ENCODE results near the gene CLNK.

Gene CLNK

DNA sequence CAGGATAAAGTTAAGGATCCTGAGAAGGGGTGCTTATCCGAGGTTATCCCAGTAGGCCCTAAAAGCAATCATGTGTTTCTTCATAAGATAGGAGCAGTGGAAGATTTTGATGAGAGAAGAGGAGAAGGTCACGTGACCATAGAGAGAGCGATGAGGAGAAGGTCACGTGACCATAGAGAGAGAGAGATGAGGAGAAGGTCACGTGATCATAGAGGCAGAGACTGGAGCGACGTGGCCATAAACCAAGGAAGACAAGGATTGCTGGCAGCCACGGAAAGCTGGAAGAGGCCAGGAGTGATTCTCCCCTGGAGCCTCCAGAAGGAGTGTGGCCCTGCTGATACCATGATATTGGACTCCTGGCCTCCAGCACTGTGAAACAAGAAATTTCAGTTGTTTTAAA, 188.9 kb downstream of the CLNK start:
- FAIRE-seq: no peak

DNA sequence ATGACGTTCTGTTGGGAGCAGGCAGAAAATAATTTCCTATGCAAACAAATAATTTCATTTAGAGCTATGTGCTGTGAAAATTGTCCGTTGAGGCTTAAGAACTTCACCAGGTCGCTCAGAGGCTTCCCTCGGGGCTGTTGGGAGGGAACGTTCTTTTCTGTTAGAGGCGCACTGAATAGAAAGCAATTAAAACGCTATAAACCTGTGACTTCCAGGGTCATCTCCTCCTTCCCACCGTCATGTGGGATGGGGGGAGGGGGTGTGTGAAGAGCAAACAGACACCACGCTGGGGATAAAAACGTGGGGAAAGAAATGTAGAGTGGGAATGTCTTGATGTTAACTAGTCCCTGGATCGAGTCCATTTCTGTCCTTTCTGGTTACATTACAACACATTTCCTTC, 192.1 kb downstream of the CLNK start:
- no peak for FAIRE-seq

DNA sequence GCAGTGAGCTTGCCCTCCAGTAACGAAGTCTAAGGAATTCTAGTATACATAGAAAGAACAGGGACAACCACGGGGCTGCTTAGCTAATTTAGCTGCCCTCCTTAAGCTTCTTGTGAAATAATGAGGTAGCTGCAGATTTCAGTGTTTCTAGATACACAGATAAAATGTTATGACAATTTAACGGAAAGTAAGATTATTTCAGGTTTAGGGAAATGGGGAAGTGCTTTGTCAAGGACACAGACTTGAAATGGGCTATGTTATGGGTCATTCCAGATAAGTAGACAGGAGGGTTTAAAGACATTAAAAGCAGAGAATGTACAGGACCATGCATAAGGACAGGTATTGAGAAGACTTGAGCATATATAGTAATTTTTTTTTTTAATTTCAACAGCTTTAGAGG, 193.2 kb downstream of the CLNK start:
- no peak for FAIRE-seq

DNA sequence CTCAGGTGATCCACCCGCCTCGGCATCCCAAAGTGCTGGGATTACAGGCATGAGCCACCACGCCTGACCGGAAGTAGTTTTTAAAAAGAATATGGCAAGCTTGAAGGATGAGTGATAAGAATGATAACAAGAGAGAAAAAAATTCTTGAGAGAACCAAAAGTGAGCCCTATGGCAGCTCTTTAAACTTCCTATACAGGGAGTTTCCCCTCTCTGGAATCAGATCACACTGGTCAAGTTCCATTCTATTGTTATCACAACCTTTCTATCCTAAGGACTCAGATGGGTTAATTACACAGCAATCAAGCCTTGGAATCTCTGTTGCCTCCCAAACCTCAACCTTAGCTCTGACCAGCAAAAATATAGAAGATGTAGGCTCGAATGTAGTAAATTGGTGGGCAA, 193.6 kb downstream of the CLNK start:
- no peak for FAIRE-seq

DNA sequence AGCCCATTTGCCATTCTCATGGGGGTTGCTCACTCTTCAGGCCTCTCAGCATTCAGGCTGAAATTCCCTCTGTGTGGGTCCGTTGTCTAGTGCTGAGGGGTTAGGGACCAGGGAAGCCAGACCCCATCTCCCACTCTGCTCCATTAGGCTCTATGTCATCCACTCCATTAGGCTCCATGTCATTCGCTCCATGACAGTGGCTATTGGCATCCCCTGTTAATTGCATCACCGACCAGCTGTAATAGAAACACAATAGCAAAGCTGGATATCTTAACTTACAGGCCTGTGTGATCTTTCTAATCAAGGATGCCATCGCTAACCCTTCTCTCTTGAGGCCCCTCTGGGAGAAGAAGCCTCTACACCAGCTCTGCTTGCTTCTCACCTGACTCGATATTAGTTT, 201.7 kb downstream of the CLNK start:
- no peak for FAIRE-seq

DNA sequence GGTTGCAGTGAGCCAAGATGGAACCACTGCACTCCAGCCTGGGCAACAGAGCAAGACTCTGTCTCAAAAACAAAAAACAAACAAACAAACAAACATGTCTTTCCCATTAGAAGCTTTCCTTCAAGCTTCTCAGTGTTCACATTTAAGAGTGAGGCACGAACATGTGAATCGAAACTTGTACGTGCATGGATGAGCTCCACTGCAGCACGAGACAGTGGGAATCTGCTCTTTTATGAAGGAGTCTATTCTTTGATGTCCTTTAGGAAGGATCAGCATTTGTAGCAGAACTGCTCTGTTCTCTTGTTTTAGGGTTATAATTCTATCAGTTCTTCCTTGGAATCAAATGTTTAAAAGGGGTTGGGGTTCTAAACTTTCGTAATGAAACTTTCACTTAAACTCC, 204.0 kb downstream of the CLNK start:
- FAIRE-seq: no peak

DNA sequence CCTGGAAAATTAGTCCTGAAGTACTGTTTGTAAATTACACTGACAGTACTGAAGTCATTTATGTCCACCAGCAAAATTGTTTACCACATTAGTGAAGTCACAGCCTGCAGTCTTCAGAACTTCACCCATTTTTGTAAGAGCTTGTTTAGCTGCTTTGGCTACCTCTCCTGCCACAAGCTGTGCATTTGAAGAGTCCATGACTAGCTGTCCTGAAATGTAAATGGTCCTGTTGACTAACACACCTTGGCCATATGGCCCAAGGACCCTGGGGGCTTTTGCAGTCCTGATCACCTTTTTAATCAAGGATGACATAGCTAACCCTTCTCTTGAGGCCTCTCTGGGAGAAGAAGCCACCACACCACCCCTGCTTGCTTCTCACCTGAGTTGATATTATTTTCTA, 205.9 kb downstream of the CLNK start:
- FAIRE-seq: no peak

DNA sequence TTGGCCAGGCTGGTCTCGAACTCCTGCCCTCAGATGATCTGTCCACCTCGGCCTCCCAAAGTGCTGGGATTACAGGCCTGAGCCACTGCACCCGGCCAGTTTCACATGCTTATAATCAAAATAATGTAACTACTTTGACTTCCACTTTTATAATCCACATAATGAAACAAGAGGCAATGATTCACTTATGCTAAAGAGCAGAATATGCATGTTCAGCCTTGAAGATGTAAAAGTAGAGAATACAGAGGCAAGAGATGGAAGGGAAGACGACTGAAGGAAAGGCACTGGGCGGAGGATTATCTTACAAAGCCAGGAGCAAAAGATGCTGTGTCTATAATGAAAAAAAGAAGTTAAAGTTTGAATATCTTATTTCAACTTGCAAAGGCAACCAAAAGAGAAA, 214.1 kb downstream of the CLNK start:
- FAIRE-seq: no peak

DNA sequence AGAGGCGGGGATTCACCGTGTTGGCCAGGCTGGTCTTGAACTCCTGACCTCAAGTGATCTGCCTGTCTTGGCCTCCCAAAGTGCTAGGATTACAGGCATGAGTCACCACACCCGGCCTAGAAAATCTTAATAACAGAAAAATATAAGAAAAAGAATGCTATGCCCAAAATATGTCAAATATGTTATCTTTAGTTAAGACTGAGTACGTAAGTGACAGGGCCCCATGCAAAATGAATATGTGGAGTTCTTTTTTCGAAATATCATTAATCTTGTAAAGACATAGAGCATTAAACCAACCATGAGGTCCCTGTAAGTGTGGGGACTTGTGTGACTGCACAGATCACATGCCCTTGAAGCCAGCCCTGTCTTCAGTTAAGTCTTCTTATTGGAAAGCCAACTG, 218.4 kb downstream of the CLNK start:
- no peak for FAIRE-seq

DNA sequence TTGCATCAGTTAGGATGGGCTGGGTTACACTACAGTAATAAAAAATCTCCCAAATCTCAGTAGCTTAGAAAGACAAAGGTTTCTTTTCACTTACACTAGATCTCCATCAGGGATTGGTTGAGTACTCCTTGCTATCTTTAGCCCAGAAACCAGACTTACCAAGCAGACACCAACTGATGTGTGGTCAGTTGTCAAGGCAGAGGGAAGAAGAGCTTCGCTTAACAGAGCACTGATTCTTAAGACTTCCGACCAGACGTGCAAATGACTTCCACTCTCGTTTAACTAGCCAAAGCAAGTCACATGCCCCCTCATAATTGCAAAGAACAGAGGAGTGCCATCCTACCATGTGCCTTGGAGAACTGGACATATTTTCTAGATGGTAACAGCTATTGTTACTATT, 221.7 kb downstream of the CLNK start:
- no peak for FAIRE-seq

DNA sequence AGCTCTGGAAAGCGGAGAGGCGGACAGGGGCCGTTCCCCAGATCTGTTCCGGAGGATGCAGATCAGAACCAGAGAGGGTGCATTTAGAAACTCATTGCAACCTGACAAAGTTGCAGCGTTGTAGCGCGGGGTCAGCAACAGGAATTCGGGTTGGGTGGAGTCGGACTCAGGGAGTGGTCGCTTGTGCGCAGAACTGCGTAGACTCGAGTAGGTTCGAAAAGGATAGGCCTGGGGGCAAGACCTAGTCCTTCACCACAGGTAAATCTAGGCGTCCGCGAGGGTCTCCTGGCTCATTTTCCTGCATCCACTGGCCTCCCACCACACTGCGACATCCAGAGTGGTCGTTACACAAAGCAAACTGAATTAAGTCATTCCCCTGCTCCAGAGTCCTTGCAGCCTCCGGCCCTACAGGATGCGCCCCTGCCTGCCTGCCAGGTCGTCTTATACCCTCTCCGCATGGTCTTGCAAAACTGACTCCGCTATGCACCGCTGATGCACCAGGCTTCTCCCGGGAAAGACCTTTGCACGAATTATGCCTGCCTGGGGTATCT, 222.6 kb downstream of the CLNK start:
- FAIRE-seq: no peak

DNA sequence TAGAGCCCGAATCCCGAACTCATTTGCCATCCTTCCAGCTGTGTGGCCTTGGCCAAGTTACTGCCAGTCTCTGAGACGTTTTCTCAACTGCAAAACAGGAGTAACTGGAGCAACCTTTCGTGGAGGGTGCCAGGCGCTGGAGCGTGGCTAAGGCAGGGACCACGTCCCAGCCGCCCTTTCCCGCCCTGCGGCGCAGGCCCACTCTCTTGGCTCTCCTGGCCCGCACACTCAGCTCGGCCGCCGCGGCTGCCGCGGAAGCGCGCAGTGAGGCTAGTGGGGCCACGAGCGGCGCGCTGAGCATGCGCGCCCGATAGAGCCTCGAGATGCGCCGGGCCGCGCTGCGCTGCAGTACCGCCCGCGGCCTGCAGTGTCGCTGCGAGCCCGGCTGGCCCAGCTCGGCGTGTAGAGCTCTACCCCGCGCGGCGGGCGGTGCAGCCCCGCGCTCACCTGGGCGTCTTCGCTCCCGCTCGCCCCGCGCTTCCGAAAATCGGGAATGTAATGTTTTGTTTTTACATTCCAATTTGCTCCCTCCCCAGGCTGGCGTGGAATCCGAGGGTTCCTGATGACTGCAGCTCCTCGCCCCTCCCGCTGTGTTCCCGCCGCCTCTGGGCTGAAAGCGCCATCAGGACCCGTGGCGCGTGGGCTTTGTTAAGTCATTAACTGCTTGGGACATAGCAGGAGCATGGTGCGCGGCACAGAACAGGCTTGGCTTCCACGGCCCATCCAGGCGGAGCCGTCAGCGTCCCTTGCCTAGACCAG, 223.3 kb downstream of the CLNK start:
- no peak for FAIRE-seq

DNA sequence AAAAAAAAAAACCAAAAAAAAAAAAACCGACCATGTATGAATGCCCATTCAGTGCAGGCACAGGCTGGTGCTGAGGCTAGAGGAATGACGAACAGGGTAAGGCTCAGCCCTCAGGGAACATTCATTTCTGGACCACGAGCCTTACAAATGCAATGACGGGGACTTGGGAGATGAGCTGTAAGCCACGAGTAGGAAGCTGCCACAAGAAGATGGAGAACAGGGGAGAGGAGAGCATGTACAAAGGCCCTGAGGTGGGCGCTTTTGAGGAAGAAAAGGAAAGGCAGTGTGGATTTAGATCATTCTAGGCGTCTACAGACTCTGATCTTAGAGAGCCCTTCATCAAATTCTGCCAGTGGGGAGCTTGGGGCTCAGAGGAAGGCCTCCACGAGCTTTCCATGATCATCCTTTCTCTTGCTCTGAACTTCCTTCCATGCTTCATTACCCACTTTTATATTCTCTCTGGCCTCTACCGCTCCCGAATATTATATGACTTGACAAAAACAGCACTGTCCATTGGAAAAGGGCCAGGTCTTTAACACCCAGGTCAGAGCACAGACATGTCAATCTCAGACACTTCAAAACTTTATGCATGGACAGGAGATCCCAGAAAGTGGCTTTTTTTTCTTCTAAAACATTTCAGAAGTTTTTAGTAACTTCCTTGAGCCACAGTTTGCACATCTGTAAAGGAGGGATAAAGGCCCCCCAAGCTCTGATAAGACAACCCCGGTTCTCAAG, 224.1 kb downstream of the CLNK start:
- no peak for FAIRE-seq

DNA sequence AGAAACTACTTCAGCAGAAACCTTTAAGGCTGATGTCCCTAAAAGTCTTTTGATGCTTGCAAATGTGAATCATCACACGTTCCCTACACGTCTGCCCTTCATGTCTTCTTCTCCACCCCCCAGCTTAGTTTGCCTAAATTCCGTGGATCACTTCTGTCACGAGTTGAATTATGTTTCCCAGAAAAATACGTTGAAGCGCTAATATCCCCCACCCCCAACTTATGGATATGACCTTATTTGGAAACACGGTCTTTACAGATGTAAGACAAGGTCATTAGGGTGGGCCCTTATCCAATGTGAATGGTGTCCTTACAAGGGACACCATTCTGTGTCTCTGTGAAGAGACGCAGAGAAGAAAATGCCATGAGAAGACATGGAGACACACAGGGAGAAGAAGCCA, 225.3 kb downstream of the CLNK start:
- FAIRE-seq: no peak

DNA sequence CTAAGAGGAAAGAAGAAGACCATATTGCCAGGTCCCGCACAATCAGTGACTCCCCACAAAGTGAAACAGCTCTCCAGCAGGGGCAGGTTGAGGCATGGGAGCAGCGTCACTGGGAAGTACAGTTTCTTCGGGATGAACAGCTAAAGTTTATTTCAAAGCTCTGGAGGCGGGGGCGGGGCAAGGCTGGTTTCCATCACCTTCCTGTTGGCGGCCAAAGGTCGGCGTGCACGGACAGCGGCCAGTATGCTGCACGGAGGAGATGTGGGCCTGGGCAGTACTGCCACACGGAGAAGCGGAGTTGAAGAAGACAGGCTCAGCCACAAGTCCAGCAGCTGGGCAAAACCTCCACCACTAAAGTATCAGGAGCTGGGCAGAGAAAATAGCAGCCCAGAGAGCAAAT, 226.4 kb downstream of the CLNK start:
- no peak for FAIRE-seq

DNA sequence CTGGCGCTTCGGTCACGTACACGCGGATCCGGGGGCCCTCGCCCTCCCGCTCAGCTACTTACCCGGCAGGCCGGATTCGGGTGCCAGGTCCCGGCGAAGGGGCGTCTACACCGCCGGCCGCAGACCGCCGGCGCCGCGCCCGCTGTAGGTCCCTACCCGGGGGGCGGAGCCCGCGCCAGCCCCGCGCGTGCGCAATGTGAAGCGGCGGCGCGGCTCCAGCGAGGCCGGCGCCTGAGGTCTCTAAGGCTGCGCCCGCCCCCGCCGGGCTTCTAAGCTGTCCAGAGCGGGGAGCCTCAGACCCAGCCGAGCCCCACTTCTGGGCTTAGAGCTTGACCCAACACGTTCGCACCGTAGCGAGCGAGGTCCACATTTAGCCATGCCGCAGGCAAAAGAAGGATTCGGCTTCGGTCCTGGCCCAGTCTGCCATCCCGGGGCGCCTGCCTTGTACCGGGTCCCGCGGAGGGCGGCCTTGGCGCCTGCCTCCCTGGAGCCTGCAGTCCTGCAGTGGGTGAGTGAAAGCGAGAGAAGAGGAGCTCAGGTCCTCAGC, 227.2 kb downstream of the CLNK start, which contains the start of gene ZNF518B:
Gene ZNF518B (minus strand): TSS at position 172 of the 547 bp plus-strand sequence. CDS start 11,098 bp downstream, outside the sequence.
- FAIRE-seq: no peak

DNA sequence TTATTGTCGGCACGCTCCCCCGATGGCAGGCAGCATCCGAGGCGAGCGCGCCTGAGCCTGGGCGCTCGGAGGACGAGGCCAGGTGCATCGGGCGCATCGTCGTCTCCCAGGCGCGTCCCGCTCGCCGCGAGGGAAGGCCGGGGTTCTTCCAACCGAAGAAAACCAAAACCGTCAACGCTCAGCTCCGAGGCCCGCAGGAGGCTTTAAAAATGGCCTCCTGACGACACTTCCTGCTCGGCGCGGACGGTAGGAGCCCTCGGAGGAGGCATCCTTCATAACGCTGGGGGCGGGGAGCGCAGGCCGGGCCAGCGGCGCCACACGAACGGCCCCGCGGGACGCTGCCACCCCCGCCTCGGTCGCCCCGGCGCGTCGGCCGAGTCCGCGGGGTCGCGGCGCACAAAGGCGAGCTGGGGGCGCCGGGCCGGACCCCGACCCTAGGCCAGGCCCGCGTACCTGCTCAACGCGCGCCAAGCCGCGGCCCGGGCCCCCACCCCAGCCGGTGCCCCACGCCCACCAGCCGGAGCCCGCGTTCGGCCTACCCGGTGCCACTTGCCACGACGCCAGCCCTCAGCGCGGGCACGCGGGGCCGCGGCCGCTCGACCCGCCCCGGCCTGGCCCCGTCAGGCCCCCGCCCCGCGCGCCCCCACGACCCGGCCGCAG, 227.8 kb downstream of the CLNK start:
- no peak for FAIRE-seq

DNA sequence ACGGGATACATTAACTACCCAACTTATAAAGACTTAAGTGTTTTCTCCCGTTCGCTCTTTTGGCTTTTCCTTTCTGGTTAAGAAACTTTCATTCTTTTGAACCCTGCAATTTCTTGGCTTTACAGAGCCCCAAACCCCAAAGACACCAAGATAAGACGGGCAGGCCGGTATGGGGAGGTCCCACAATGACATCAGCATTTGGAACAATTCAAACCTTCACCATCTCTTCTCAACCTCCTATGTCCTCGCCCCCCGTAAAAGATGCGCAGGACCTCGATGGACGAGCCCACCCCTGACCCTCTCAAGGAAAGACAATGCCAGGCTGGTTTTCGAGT, 228.3 kb downstream of the CLNK start:
- no peak for FAIRE-seq

DNA sequence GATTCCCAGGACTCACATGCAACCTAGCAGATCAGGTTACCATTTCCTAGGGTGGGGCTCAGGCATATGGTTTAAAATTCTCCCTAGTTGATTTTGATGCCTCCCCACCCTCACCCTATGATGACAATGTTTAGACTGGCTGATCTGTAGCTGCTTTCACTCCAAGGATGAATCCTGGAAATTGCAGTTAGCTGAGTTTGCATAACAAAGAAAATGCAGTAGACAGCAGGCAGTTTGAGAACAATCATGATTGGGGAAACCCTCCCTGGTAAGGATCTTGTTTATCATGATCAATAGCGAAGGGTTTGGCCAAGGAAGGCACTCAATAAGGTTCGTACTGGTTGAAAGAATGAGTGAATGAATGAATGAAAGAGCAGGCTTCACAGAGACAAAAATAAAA, 229.4 kb downstream of the CLNK start:
- FAIRE-seq: no peak

DNA sequence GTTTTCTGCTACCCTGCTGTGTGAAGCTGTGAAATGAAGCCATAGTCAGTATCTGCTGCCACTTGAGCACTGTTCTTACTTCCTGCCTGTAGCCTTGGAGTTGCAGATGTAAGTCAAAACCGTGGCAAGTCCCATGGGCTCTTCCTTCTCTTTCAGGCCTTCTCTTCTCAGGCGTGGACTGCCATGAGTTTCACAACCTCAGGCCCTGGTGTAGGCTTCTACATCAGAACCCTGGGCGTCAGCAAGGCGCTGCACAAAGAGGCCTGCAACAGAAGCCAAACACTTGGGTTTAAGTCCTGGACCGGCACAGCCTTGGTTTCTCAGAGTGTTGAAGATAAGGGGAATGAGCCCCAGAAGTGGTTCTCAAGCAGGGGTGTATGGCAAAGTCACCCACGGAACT, 229.8 kb downstream of the CLNK start:
- no peak for FAIRE-seq

DNA sequence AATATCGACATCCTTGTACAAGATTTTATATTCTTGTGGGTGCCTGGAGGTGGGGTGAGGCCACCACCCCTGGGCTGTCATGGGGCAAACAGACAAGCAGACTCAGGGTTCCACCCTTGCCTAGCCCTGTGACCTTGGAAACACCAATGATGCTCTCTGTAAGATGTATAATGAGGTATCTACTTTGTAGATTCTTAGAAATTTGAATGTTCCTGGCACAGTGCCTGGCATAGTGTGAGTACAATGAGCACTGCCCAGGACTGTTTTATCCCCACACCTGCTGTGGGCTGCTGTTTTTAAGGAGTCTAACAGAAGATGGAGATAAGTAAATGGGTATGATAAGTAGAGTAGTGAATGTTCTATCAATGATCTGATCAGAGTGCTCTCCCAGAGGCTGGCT, 230.4 kb downstream of the CLNK start:
- FAIRE-seq: no peak

DNA sequence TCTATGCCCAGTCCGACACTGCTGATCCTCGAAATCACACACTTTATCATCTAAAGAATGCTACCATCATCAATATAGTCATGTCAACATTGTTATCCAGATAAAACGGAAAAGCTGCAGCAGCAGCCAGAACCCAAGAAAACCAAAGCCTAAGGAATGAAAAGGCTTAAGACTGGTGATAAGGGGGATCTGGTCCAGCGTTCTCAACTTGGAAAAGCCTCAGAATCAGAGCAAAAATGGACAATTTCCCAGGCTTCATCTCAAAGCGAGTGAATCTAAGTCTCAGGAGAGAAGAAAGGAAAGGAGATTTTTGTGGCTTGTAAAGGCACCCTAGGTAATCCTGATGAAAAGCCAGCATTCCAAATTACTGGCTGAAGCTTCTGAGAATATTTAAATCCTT, 235.6 kb downstream of the CLNK start:
- FAIRE-seq: no peak

DNA sequence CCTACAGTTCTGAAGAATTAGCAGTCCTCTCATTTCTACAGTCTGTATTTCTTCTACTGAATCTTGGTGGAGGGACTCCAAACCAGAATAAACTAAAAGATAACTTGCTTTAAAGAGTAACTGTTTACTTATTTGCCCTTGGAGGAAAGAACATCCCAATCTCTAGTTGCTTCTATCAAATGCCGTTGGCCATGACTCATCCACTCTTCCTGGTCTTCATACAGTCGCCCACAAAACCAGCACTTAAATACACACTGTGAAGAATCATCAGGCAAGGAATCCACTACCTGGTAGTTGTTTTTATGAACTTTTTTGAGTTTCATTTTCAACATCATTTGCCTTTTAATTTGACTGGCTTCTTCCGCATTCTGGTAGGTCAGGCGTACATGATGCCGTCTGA, 241.6 kb downstream of the CLNK start:
- no peak for FAIRE-seq

DNA sequence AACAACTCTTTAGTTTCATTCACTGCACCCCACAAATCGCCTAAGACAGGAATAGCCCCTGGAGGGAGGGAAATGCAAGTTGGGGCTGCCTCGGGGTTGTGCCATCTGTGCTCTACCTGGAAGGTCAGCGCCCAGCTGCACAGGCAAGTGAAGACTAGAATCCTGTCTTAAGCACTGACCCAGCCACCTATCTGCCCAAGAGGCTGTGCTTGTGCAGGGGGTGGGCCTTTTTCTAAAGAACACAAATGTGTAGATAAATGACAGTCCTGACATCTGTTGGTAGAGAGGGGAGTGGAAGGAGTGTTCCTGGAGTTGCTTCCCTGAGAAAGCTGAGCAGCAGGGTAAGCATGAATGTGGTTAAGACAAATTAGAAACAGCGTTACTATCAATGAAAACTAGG, 243.1 kb downstream of the CLNK start:
- no peak for FAIRE-seq

All from endometrium (tissue), 2 donors.